Measurements from ENCODE around the gene SLCO4A1. TPM values are rescaled to one million over a fixed set of nuclear protein-coding genes. Genes with fewer than 3 reads are reported as not detected.
A peak's percentile ranks its signal among the peaks of the same experiment; 100 is the strongest.

The SLCO4A1 gene
- total RNA-seq, 1 donor from 2014 or later: 3.6 TPM

DNA sequence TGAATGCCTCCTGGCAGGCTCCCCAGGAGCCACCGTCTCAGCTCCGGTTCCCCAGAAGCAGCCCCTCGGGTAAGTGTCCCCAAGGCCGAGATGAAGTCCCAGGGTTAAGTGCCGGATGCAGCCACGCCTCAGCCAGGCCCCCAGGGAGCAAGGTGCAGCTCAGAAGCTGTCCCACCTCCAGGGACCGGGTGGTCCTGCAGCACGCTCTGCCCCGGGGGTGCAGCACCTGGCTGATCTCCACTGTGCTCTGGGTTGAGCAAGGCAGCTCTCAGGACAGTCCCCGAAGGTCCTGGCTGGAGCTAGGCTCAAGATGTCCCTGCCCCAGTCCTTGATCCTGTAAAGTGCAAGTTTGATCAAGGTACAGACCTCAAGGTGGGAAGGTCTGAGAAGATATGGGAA, 51.2 kb downstream of the SLCO4A1 start:
- H3K9me3 Mint-ChIP-seq (ENCODE audit: low read depth): no peaks in the 10 kb centered on the region
- no peak overlapping the region for H3K4me3 Mint-ChIP-seq (ENCODE audit: low read depth)
- H3K36me3 Mint-ChIP-seq (ENCODE audit: insufficient read depth): no peaks in the 10 kb centered on the region
- DNase-seq (ENCODE audit: low spot score, unreplicated experiment): no peak
- peaks cover 17% of the 10 kb centered on the region for H3K27me3 Mint-ChIP-seq
- no peak for TF ChIP-seq CTCF (IDR thresholded peaks at IDR 0.05; ENCODE audit: unreplicated experiment)
- no peak overlapping the region for H3K27ac Mint-ChIP-seq
- H3K4me1 Mint-ChIP-seq (ENCODE audit: low read depth): no peaks in the 10 kb centered on the region

DNA sequence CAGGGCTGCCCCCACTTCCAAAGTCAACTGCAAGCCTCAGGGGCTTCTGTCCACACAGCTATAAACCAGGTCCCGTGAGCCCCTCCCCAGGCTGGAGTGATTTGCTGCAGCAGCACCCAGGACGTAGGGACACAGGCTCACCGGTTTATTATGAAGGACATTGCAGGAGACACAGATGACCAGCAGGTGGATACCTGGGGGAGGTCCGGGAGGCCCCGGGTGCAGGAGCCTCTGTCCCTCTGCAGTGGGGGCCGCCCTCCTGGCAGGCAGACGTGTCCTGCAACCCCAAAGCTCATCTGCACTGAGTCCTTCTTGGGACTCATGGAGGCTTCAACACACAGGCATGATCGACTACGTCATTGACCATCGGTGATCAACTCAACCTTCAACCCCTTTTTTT, 51.8 kb downstream of the SLCO4A1 start:
- H3K9me3 Mint-ChIP-seq (ENCODE audit: low read depth): no peaks in the 10 kb centered on the region
- peaks cover 17% of the 10 kb centered on the region for H3K27me3 Mint-ChIP-seq
- no peaks in the 10 kb centered on the region for H3K36me3 Mint-ChIP-seq (ENCODE audit: insufficient read depth)
- no peak overlapping the region for H3K4me3 Mint-ChIP-seq (ENCODE audit: low read depth)
- DNase-seq (ENCODE audit: low spot score, unreplicated experiment): no peak
- no peak overlapping the region for H3K27ac Mint-ChIP-seq
- TF ChIP-seq CTCF (IDR thresholded peaks at IDR 0.05; ENCODE audit: unreplicated experiment): peak; percentile 14
- no peaks in the 10 kb centered on the region for H3K4me1 Mint-ChIP-seq (ENCODE audit: low read depth)

GRCh38 chr20:62694868-62695267, 52.6 kb downstream of the SLCO4A1 start:
- Mint-ChIP-seq H3K36me3 (ENCODE audit: insufficient read depth) (no peaks in the 10 kb centered on the region), H3K27me3 (peaks cover 17% of the 10 kb centered on the region), H3K27ac (no peak overlapping the region), H3K4me1 (ENCODE audit: low read depth) (no peaks in the 10 kb centered on the region), H3K9me3 (ENCODE audit: low read depth) (no peaks in the 10 kb centered on the region), H3K4me3 (ENCODE audit: low read depth) (no peak overlapping the region)
- TF ChIP-seq CTCF (IDR thresholded peaks at IDR 0.05; ENCODE audit: unreplicated experiment): no peak
- no peak for DNase-seq (ENCODE audit: low spot score, unreplicated experiment)

- TF ChIP-seq CTCF (IDR thresholded peaks at IDR 0.05; ENCODE audit: unreplicated experiment): no peak
- Mint-ChIP-seq H3K27ac (no peak overlapping the region), H3K9me3 (ENCODE audit: low read depth) (no peaks in the 10 kb centered on the region), H3K27me3 (peaks cover 21% of the 10 kb centered on the region), H3K36me3 (ENCODE audit: insufficient read depth) (no peaks in the 10 kb centered on the region), H3K4me3 (ENCODE audit: low read depth) (no peak overlapping the region), H3K4me1 (ENCODE audit: low read depth) (no peaks in the 10 kb centered on the region)
- no peak for DNase-seq (ENCODE audit: low spot score, unreplicated experiment)
Measured at GRCh38 chr20:62695448-62696414, 53.4 kb downstream of the SLCO4A1 start.

GRCh38 chr20:62696434-62696957, 54.2 kb downstream of the SLCO4A1 start:
- DNase-seq (ENCODE audit: low spot score, unreplicated experiment): no peak
- TF ChIP-seq CTCF (IDR thresholded peaks at IDR 0.05; ENCODE audit: unreplicated experiment): no peak
- H3K27me3 Mint-ChIP-seq: peaks cover 26% of the 10 kb centered on the region
- no peaks in the 10 kb centered on the region for H3K9me3 Mint-ChIP-seq (ENCODE audit: low read depth)
- H3K27ac Mint-ChIP-seq: no peak overlapping the region
- no peaks in the 10 kb centered on the region for H3K36me3 Mint-ChIP-seq (ENCODE audit: insufficient read depth)
- H3K4me1 Mint-ChIP-seq (ENCODE audit: low read depth): no peaks in the 10 kb centered on the region
- H3K4me3 Mint-ChIP-seq (ENCODE audit: low read depth): no peak overlapping the region
